A673 (cell line): Measurements from ENCODE around the gene ST8SIA5.

Source experiments
- CTCF ChIP-seq: fragments of 300-800, 200-600 bp; sonication (generic); conservative IDR thresholded peaks from 2 replicates; pipeline ENCODE4 v1.5.1; 2017; ENCODE audit warnings: low read depth, mild to moderate bottlenecking, antibody characterized with exemption, low read length, moderate library complexity, mixed read lengths
- EZH2 ChIP-seq: fragments of 200-600 bp; sonication (generic); IDR thresholded peaks from 2 replicates; pipeline ENCODE4 v1.6.1; 2017; ENCODE audit warnings: borderline replicate concordance, low read depth, mild to moderate bottlenecking, mixed read lengths, antibody characterized with exemption, low read length; ENCODE audit not compliant: poor library complexity, severe bottlenecking

DNA sequence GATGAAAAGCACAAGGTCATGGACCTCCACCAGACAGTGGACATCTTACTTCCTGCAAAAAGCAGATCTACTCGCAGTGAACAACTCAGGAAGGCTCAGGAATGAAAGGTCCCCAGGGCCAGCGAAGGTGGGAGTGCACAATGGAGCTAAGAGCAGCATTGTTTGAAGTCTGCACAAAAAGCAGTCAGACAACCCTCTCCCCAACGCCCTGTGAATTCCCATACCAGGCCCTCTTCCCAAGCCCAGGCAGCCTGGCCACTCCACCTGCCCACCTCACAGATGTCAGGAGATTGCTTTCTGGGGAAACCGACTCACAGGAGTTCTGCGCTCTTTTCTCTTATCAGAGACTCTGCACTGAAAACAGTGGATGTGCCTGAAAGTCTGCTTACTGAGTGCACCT, 34.8 kb downstream of the ST8SIA5 start:
- no peak for TF ChIP-seq CTCF
- no peak for TF ChIP-seq EZH2
